ENCODE results near the gene LRRC49. TPM values are rescaled to one million over a fixed set of nuclear protein-coding genes. Genes with fewer than 3 reads are reported as not detected.
"Not testable (repeated sequence)": the region's sequence is repeated elsewhere in the genome, so short reads cannot be mapped to it uniquely, and the experiment has no call there.

LRRC49 gene
- total RNA-seq, 1 experiment from 2014 or later: 7.4 TPM

DNA sequence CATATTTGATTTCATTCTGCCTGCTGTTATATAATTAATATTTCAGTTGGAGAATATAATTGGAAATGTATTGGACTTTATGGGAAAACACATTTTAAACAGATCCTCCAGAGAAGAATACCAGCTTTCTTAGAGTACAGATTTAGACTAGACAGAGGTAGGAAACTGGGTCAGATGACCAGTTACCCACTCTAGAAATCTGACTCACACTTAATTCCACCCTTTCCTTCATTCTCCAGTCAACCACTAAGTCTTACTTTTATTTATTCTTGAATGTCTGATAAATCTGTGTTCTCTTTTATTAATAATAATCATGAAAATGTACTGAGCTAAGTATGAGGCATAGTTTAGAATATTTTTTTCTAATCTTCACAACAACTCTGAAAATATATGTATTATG, 110.7 kb downstream of the LRRC49 start:
- no peaks in the 10 kb centered on the region for H4K20me1 ChIP-seq (ENCODE audit: insufficient read depth)
- TF ChIP-seq, protein P1, sequence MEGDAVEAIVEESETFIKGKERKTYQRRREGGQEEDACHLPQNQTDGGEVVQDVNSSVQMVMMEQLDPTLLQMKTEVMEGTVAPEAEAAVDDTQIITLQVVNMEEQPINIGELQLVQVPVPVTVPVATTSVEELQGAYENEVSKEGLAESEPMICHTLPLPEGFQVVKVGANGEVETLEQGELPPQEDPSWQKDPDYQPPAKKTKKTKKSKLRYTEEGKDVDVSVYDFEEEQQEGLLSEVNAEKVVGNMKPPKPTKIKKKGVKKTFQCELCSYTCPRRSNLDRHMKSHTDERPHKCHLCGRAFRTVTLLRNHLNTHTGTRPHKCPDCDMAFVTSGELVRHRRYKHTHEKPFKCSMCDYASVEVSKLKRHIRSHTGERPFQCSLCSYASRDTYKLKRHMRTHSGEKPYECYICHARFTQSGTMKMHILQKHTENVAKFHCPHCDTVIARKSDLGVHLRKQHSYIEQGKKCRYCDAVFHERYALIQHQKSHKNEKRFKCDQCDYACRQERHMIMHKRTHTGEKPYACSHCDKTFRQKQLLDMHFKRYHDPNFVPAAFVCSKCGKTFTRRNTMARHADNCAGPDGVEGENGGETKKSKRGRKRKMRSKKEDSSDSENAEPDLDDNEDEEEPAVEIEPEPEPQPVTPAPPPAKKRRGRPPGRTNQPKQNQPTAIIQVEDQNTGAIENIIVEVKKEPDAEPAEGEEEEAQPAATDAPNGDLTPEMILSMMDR (IDR thresholded peaks at IDR 0.05 in 2 of 3, conservative IDR thresholded peaks at IDR 0.05 in 1 of 3; ENCODE audit: borderline replicate concordance in 1 of 3, insufficient read depth in 1 of 3, low read depth in 2 of 3, low read length in 2 of 3): no peak
- no peak for TF ChIP-seq REST (IDR thresholded peaks at IDR 0.05; ENCODE audit: low read depth)
- no peak for TF ChIP-seq POLR2AphosphoS5 (IDR thresholded peaks at IDR 0.05; ENCODE audit: low read depth, low read length)
- TF ChIP-seq ZNF274 (IDR thresholded peaks at IDR 0.05; ENCODE audit: low read depth, low read length): no peak
- no peak for TF ChIP-seq ELF1 (IDR thresholded peaks at IDR 0.05; ENCODE audit: borderline replicate concordance, low read depth)
- TF ChIP-seq, protein P2, sequence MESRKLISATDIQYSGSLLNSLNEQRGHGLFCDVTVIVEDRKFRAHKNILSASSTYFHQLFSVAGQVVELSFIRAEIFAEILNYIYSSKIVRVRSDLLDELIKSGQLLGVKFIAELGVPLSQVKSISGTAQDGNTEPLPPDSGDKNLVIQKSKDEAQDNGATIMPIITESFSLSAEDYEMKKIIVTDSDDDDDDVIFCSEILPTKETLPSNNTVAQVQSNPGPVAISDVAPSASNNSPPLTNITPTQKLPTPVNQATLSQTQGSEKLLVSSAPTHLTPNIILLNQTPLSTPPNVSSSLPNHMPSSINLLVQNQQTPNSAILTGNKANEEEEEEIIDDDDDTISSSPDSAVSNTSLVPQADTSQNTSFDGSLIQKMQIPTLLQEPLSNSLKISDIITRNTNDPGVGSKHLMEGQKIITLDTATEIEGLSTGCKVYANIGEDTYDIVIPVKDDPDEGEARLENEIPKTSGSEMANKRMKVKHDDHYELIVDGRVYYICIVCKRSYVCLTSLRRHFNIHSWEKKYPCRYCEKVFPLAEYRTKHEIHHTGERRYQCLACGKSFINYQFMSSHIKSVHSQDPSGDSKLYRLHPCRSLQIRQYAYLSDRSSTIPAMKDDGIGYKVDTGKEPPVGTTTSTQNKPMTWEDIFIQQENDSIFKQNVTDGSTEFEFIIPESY (IDR thresholded peaks at IDR 0.05; ENCODE audit: extremely low read depth, insufficient replicate concordance, low read length): no peak
- TF ChIP-seq CEBPB (IDR thresholded peaks at IDR 0.05; ENCODE audit: low read depth): no peak
- no peak for TF ChIP-seq SRF (IDR thresholded peaks at IDR 0.05; ENCODE audit: low read depth)
- H3K79me2 ChIP-seq (ENCODE audit: insufficient read depth, low read length): no peaks in the 10 kb centered on the region
- no peak for DNase-seq (ENCODE audit: low read depth, low spot score)
- no peak for ATAC-seq
- intact Hi-C loops (cut with micrococcal nuclease): no loop called here
- RAD21 ChIA-PET (ENCODE audit: low non-redundant PET in 1 of 2, low total read pairs in 2 of 2, uncharacterized antibody in 2 of 2, unreplicated experiment in 2 of 2): no interaction called here
- H3K27ac ChIP-seq (ENCODE audit: low read depth, low read length): no peak overlapping the region
- H3K4me2 ChIP-seq (ENCODE audit: low read length): no peak overlapping the region
- CTCF ChIA-PET: no interaction called here
- POLR2A ChIA-PET: no interaction called here
- no peaks in the 10 kb centered on the region for H3K36me3 ChIP-seq (ENCODE audit: control insufficient read depth in 1 of 2, insufficient read depth in 2 of 2, low read length in 2 of 2)
- no peaks in the 10 kb centered on the region; a peak in 1 of 4 replicates for H3K9me3 ChIP-seq (ENCODE audit: control insufficient read depth in 1 of 2, insufficient read depth in 1 of 2, low read depth in 1 of 2, low read length in 2 of 2)
- no TSS peak for BruUV-seq (replicated peaks)
- no peaks in the 10 kb centered on the region for H3K27me3 ChIP-seq (ENCODE audit: insufficient read depth, low read length)
- H3K9ac ChIP-seq (ENCODE audit: low read length): no peak overlapping the region
- no peak overlapping the region for H3K4me3 ChIP-seq (replicated peaks in 1 of 2; ENCODE audit: low read depth in 1 of 2, low read length in 2 of 2)
- H3K4me1 ChIP-seq (ENCODE audit: control insufficient read depth in 1 of 2, insufficient read depth in 2 of 2, low read length in 2 of 2): no peaks in the 10 kb centered on the region
- H2AFZ ChIP-seq (ENCODE audit: low read depth, low read length, poor library complexity, severe bottlenecking): no peak overlapping the region
- H3K9me2 ChIP-seq (ENCODE audit: insufficient read depth): no peaks in the 10 kb centered on the region

DNA sequence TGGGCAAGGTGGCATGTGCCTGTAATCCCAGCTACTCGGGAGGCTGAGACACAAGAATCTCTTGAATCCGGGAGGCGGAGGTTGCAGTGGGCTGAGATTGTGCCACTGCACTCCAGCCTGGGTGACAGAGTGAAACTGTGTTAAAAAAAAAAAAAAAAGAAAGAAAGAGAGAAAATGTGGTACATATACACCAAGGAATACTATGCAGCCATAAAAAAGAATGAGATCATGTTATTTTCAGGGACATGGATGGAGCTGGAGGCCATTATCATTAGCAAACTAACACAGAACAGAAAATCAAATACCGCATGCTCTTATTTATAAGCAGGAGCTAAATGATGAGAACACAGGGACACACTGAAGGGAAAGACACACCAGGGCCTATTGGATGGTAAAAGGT, 111.9 kb downstream of the LRRC49 start:
- H3K4me2 ChIP-seq (ENCODE audit: low read length); H3K9ac ChIP-seq (ENCODE audit: low read length); RAD21 ChIA-PET (ENCODE audit: low non-redundant PET in 1 of 2, low total read pairs in 2 of 2, uncharacterized antibody in 2 of 2, unreplicated experiment in 2 of 2); CTCF ChIA-PET; POLR2A ChIA-PET; H3K4me3 ChIP-seq (replicated peaks in 1 of 2; ENCODE audit: low read depth in 1 of 2, low read length in 2 of 2); intact Hi-C loops (cut with micrococcal nuclease); H3K4me1 ChIP-seq (ENCODE audit: control insufficient read depth in 1 of 2, insufficient read depth in 2 of 2, low read length in 2 of 2); H3K36me3 ChIP-seq (ENCODE audit: control insufficient read depth in 1 of 2, insufficient read depth in 2 of 2, low read length in 2 of 2); H3K27ac ChIP-seq (ENCODE audit: low read depth, low read length); H3K79me2 ChIP-seq (ENCODE audit: insufficient read depth, low read length); H2AFZ ChIP-seq (ENCODE audit: low read depth, low read length, poor library complexity, severe bottlenecking); H3K9me2 ChIP-seq (ENCODE audit: insufficient read depth); ATAC-seq; H3K9me3 ChIP-seq (ENCODE audit: control insufficient read depth in 1 of 2, insufficient read depth in 1 of 2, low read depth in 1 of 2, low read length in 2 of 2); DNase-seq (ENCODE audit: low read depth, low spot score); BruUV-seq (replicated peaks); H3K27me3 ChIP-seq (ENCODE audit: insufficient read depth, low read length); H4K20me1 ChIP-seq (ENCODE audit: insufficient read depth): not testable (repeated sequence)
